H1 (cell line): Measurements from ENCODE around the gene HS6ST3. TPM values are rescaled to one million over a fixed set of nuclear protein-coding genes. Genes with fewer than 3 reads are reported as not detected.

ENCODE experiments used
- CTCF ChIA-PET: fragments of 300-600 bp; sonication (Branson Sonifier 250); formaldehyde crosslinking; loops from one replicate; lab custom pipeline; 2021; ENCODE audit not compliant: partially characterized antibody; lab: Charles Lee
- POLR2A ChIA-PET: fragments of 300-600 bp; sonication (Branson Sonifier 250); formaldehyde crosslinking; loops from one replicate; lab custom pipeline; 2021; ENCODE audit warnings: inconsistent platforms; ENCODE audit not compliant: partially characterized antibody; lab: Charles Lee
- DNase-seq, 2 experiments: peaks; one replicate each; pipeline versions ENCODE4 v3.0.0 to v3.0.0-alpha.2; 2010 to 2022; ENCODE audit warnings: low spot score in 2 of 2, low read depth in 1 of 2, mixed read lengths in 1 of 2
- FAIRE-seq: peaks from 2 replicates; lab custom pipeline; 2011; peaks lifted over from hg19 to GRCh38; lab: Jason Lieb, UNC
- H2AFZ ChIP-seq: 2 replicates; pipeline ENCODE4 v1.8.1; 2012; ENCODE audit warnings: low read length, inconsistent platforms
- H2AK5ac ChIP-seq: 2 replicates; pipeline ENCODE4 v1.6.1; 2013; ENCODE audit warnings: low read depth, low read length
- H2BK120ac ChIP-seq: replicated peaks from 2 replicates; pipeline ENCODE3; 2013; ENCODE audit warnings: low read depth, low read length, inconsistent platforms
- H2BK12ac ChIP-seq: 2 replicates; pipeline ENCODE4 v1.6.1; 2013; ENCODE audit warnings: low read depth, low read length
- H2BK15ac ChIP-seq: 2 replicates; pipeline ENCODE4 v1.6.1; 2013; ENCODE audit warnings: low read length
- H2BK20ac ChIP-seq: 2 replicates; pipeline ENCODE4 v1.6.1; 2013; ENCODE audit warnings: low read length
- H2BK5ac ChIP-seq: 2 replicates; pipeline ENCODE4 v1.6.1; 2013; ENCODE audit warnings: low read depth, low read length
- H3K14ac ChIP-seq: 2 replicates; pipeline ENCODE4 v1.6.1; 2013; ENCODE audit warnings: inconsistent platforms; ENCODE audit not compliant: insufficient read length
- H3K18ac ChIP-seq: 2 replicates; pipeline ENCODE4 v1.6.1; 2013; ENCODE audit warnings: low read length; ENCODE audit errors: extremely low read depth
- H3K23ac ChIP-seq: 2 replicates; pipeline ENCODE4 v1.6.1; 2013; ENCODE audit warnings: inconsistent platforms; ENCODE audit not compliant: insufficient read length
- H3K23me2 ChIP-seq: 2 replicates; pipeline ENCODE4 v1.6.1; 2013; ENCODE audit warnings: low read depth, low read length
- H3K27ac ChIP-seq: 2 replicates; pipeline ENCODE4 v1.6.1; 2011; ENCODE audit warnings: low read depth, low read length, inconsistent platforms
- H3K27me3 ChIP-seq, 4 experiments: replicated peaks in 1 of 4; 1 replicate in 1 of 4; 2 replicates in 3 of 4; pipeline versions ENCODE4 v1.6.1 to v1.8.1; 2011 to 2013; ENCODE audit warnings: low read length in 3 of 4, mild to moderate bottlenecking in 3 of 4, inconsistent platforms in 2 of 4, mixed read lengths in 2 of 4, moderate library complexity in 1 of 4; ENCODE audit not compliant: control insufficient read depth in 3 of 4, insufficient read depth in 3 of 4; ENCODE audit errors: extremely low read depth in 1 of 4
- H3K36me3 ChIP-seq, 4 experiments: 2 replicates each; pipeline versions ENCODE4 v1.6.1 to v1.8.1; 2011 to 2013; ENCODE audit warnings: mild to moderate bottlenecking in 4 of 4, low read length in 3 of 4, moderate library complexity in 2 of 4, control low read depth in 1 of 4, inconsistent platforms in 1 of 4; ENCODE audit not compliant: insufficient read depth in 4 of 4, control insufficient read depth in 2 of 4
- H3K4ac ChIP-seq: replicated peaks from 2 replicates; pipeline ENCODE3; 2013; ENCODE audit warnings: low read length, low read depth, mixed read lengths, inconsistent platforms; ENCODE audit not compliant: insufficient read length
- H3K4me1 ChIP-seq, 4 experiments: replicated peaks in 1 of 4; 1 replicate in 1 of 4; 2 replicates in 3 of 4; pipeline versions ENCODE4 v1.6.1 to v1.8.1; 2011 to 2013; ENCODE audit warnings: low read length in 3 of 4, inconsistent platforms in 2 of 4, mixed read lengths in 1 of 4; ENCODE audit not compliant: insufficient read depth in 4 of 4, control insufficient read depth in 3 of 4
- H3K4me2 ChIP-seq, 2 experiments: 2 replicates each; pipeline versions ENCODE4 v1.6.1 to v1.8.1; 2011 to 2013; ENCODE audit warnings: low read depth in 2 of 2, low read length in 2 of 2, control low read depth in 1 of 2, inconsistent platforms in 1 of 2, mild to moderate bottlenecking in 1 of 2; ENCODE audit not compliant: insufficient read depth in 1 of 2
- H3K4me3 ChIP-seq, 4 experiments: fragments of 200-600, 300-600 bp in 1 of 4; sonication (generic), shearing (Covaris generic), sonication (Bioruptor Twin) in 1 of 4; 2 replicates each; pipeline versions ENCODE4 v1.5.1 to v1.8.1; 2011 to 2016; ENCODE audit warnings: low read length in 4 of 4, low read depth in 3 of 4, control low read depth in 2 of 4, inconsistent platforms in 2 of 4, mild to moderate bottlenecking in 2 of 4, mixed read lengths in 1 of 4, moderate library complexity in 1 of 4; ENCODE audit not compliant: insufficient read depth in 2 of 4; ENCODE audit errors: extremely low read depth in 1 of 4
- H3K56ac ChIP-seq: replicated peaks from 2 replicates; pipeline ENCODE3; 2013; ENCODE audit warnings: low read depth, mild to moderate bottlenecking, mixed read lengths, low read length, inconsistent platforms; ENCODE audit not compliant: insufficient read length
- H3K79me1 ChIP-seq: 2 replicates; pipeline ENCODE4 v1.6.1; 2013; ENCODE audit warnings: low read depth, low read length, control low read depth
- H3K79me2 ChIP-seq, 2 experiments: 2 replicates each; pipeline versions ENCODE4 v1.6.1 to v1.8.1; 2012 to 2013; ENCODE audit warnings: low read length in 2 of 2, mild to moderate bottlenecking in 2 of 2, inconsistent platforms in 1 of 2; ENCODE audit not compliant: insufficient read depth in 2 of 2, control insufficient read depth in 1 of 2
- H3K9ac ChIP-seq, 4 experiments: replicated peaks in 1 of 4; 1 replicate in 1 of 4; 2 replicates in 3 of 4; pipeline versions ENCODE4 v1.6.1 to v1.8.1; 2011 to 2013; ENCODE audit warnings: low read depth in 3 of 4, low read length in 3 of 4, control low read depth in 2 of 4, mild to moderate bottlenecking in 2 of 4, moderate library complexity in 2 of 4, inconsistent platforms in 1 of 4; ENCODE audit errors: extremely low read depth in 1 of 4
- H3K9me3 ChIP-seq, 2 experiments: 2 replicates each; pipeline versions ENCODE4 v1.6.1 to v1.8.1; 2012 to 2013; ENCODE audit warnings: mild to moderate bottlenecking in 2 of 2, moderate library complexity in 2 of 2, control low read depth in 1 of 2, inconsistent platforms in 1 of 2, low read depth in 1 of 2, low read length in 1 of 2, mixed read lengths in 1 of 2; ENCODE audit not compliant: insufficient read depth in 2 of 2
- H4K20me1 ChIP-seq, 2 experiments: replicated peaks in 1 of 2; 2 replicates each; pipeline versions ENCODE3 to v1.8.1; 2011 to 2013; ENCODE audit warnings: inconsistent platforms in 2 of 2, low read length in 2 of 2, mild to moderate bottlenecking in 1 of 2; ENCODE audit not compliant: insufficient read depth in 2 of 2, control insufficient read depth in 1 of 2
- H4K5ac ChIP-seq: 2 replicates; pipeline ENCODE4 v1.6.1; 2013; ENCODE audit warnings: low read length, low read depth, mixed read lengths, inconsistent platforms; ENCODE audit not compliant: insufficient read length
- H4K8ac ChIP-seq: 2 replicates; pipeline ENCODE4 v1.8.0; 2013; ENCODE audit warnings: mild to moderate bottlenecking, moderate library complexity, low read length, inconsistent platforms; ENCODE audit not compliant: insufficient read depth; ENCODE audit errors: extremely low read depth
- H4K91ac ChIP-seq: replicated peaks from 2 replicates; pipeline ENCODE3; 2013; ENCODE audit warnings: low read length, mixed read lengths, inconsistent platforms; ENCODE audit not compliant: insufficient read length
- E2F6 ChIP-seq: IDR thresholded peaks from 2 replicates; pipeline ENCODE4 v1.6.1; 2012; ENCODE audit warnings: inconsistent platforms
- EGR1 ChIP-seq: IDR thresholded peaks from 2 replicates; pipeline ENCODE4 v1.6.1; 2011; ENCODE audit warnings: low read depth, low read length, borderline replicate concordance
- HDAC2 ChIP-seq, 2 experiments: fragments of 300-600 bp in 1 of 2; sonication (generic) in 1 of 2; IDR thresholded peaks; 2 replicates each; pipeline ENCODE4 v1.6.1; 2011 to 2012; ENCODE audit warnings: low read depth in 2 of 2, low read length in 2 of 2, mild to moderate bottlenecking in 2 of 2, moderate library complexity in 2 of 2, borderline replicate concordance in 1 of 2, inconsistent platforms in 1 of 2
- KDM5A ChIP-seq: fragments of 200-600 bp; IDR thresholded peaks from 2 replicates; pipeline ENCODE4 v1.7.1; 2012; ENCODE audit warnings: mild to moderate bottlenecking, low read length, inconsistent platforms, mixed read lengths
- NANOG ChIP-seq: IDR thresholded peaks from 2 replicates; pipeline ENCODE4 v1.6.1; 2011; ENCODE audit warnings: low read length, low read depth, mild to moderate bottlenecking, inconsistent platforms; ENCODE audit not compliant: insufficient read depth, poor library complexity, severe bottlenecking
- PHF8 ChIP-seq: fragments of 200-600 bp; sonication (generic); conservative IDR thresholded peaks from 2 replicates; pipeline ENCODE4 v1.7.1; 2012; ENCODE audit warnings: low read depth, mild to moderate bottlenecking, inconsistent platforms, low read length, moderate library complexity
- POU5F1 ChIP-seq: IDR thresholded peaks from 2 replicates; pipeline ENCODE4 v1.6.1; 2011; ENCODE audit warnings: low read depth, mild to moderate bottlenecking, low read length, moderate library complexity
- SP1 ChIP-seq: IDR thresholded peaks from 2 replicates; pipeline ENCODE4 v1.6.1; 2011; ENCODE audit warnings: low read depth, low read length
- WGBS, 2 experiments: shearing (Covaris generic) in 1 of 2; methylation state at CpG; one replicate each; pipeline versions ENCODE4 v1.1.6 to v1.1.7; 2013 to 2015; ENCODE audit warnings: low lambda C conversion rate in 2 of 2, mixed read lengths in 2 of 2, inconsistent platforms in 1 of 2, low coverage in 1 of 2, missing lambda C conversion rate in 1 of 2; ENCODE audit not compliant: insufficient replicate concordance in 2 of 2, insufficient coverage in 1 of 2, insufficient read length in 1 of 2; ENCODE audit errors: extremely low coverage in 1 of 2, missing lambda C conversion rate in 1 of 2; 5-methylcytosine and 5-hydroxymethylcytosine counted together
- polyA plus RNA-seq, 7 experiments: library from polyadenylated mRNA; depleted of rRNA in 3 of 7; stranded (reverse) in 5 of 7; unstranded in 2 of 7; fragments of >200 nt in 5 of 7; fragments of 200-250 nt in 2 of 7; gene quantifications; 1 replicate in 5 of 7; 2 replicates in 1 of 7; 4 replicates in 1 of 7; pipeline versions ENCODE4 v1.2.1 to v1.2.3, GENCODE V29; 2011 to 2013; ENCODE audit warnings: missing spikeins in 2 of 7, mixed read lengths in 2 of 7
- total RNA-seq: library from RNA; stranded (reverse); fragmentation: NEBNext Ultra II Directional; extraction: Animal tissue kit (Norgen Biotek cat#: 25700); gene quantifications from 2 replicates; pipeline ENCODE4 v1.2.1, GENCODE V29; 2021

The HS6ST3 gene
- total and polyA plus RNA-seq, 2 of the 8 experiments (the other 6 are each of a cell fraction or from before 2014, with no cell fraction given), result 0.45 to 1.2 TPM

GRCh38 chr13:96165840-96166239, 75.9 kb downstream of the HS6ST3 start:
- no peak overlapping the region for H3K23ac ChIP-seq
- 100% methylated on average over 1 of the region's 1 CpG; no CpG with 5 or more reads in 1 of the 2 experiments for WGBS, 2 experiments
- H2AFZ ChIP-seq, result no peak overlapping the region
- H3K27me3 ChIP-seq, result no peaks in the 10 kb centered on the region
- H2BK20ac ChIP-seq, result no peak overlapping the region
- H3K4me2 ChIP-seq, result no peak overlapping the region
- DNase-seq (no peak), FAIRE-seq (no peak)
- no peak overlapping the region for H2BK120ac ChIP-seq
- ChIA-PET CTCF (no interaction called here), POLR2A (no interaction called here)
- H2AK5ac ChIP-seq, result no peak overlapping the region
- no peak overlapping the region for H2BK15ac ChIP-seq
- no peak overlapping the region for H4K91ac ChIP-seq
- H3K4me3 ChIP-seq, result no peak overlapping the region
- H3K4ac ChIP-seq, result no peak overlapping the region
- no peaks in the 10 kb centered on the region for H3K79me2 ChIP-seq
- no peaks in the 10 kb centered on the region for H3K79me1 ChIP-seq
- no peak overlapping the region for H3K18ac ChIP-seq
- H3K27ac ChIP-seq, result no peak overlapping the region
- H4K5ac ChIP-seq, result no peak overlapping the region
- H4K8ac ChIP-seq, result no peak overlapping the region
- H3K4me1 ChIP-seq, result no peaks in the 10 kb centered on the region
- H3K56ac ChIP-seq, result no peak overlapping the region
- H3K14ac ChIP-seq, result no peak overlapping the region
- no peak overlapping the region for H3K9ac ChIP-seq
- no peak overlapping the region for H2BK5ac ChIP-seq
- no peak overlapping the region for H2BK12ac ChIP-seq
- TF ChIP-seq PHF8 (no peak), NANOG (no peak), E2F6 (no peak), POU5F1 (no peak), SP1 (no peak), EGR1 (no peak), KDM5A (no peak), HDAC2 (IDR thresholded peaks at IDR 0.05; ENCODE audit: borderline replicate concordance in 1 of 2, low read depth in 2 of 2, low read length in 2 of 2) (no peak)
- no peaks in the 10 kb centered on the region for H3K9me3 ChIP-seq
- no peaks in the 10 kb centered on the region for H4K20me1 ChIP-seq
- H3K23me2 ChIP-seq, result no peaks in the 10 kb centered on the region
- H3K36me3 ChIP-seq, result no peaks in the 10 kb centered on the region
